ENCODE data around the gene ARL10. TPM values are rescaled to one million over a fixed set of nuclear protein-coding genes. Genes with fewer than 3 reads are reported as not detected.

ARL10 gene
- total RNA-seq, 1 donor from 2014 or later = 9.4 TPM

DNA sequence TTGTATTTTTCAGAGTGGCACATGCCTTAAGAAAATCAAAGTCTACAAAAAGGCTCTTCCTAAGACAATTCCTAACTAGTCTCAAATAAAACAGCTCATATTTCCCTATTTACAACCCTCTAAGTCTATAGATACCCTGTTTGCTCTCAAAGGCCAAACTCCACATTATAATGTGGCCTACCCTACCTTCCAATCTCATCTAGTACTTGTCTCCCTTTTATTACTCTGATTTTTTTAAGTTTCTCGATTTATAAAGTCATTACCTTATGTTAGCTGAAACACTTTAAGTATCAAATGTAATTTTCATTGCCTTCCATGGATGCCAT is 23.2 kb upstream of the ARL10 start:
- H3K27me3 ChIP-seq (ENCODE audit: control insufficient read depth in 3 of 3, insufficient read depth in 3 of 3, low read length in 3 of 3) = no peaks in the 10 kb centered on the region
- H3K27ac ChIP-seq (ENCODE audit: low read depth, low read length) = no peak overlapping the region
- peaks cover 23 to 31% (median 28%) of the 10 kb centered on the region in 3 donors for H3K36me3 ChIP-seq (ENCODE audit: control insufficient read depth in 3 of 3, insufficient read depth in 3 of 3, low read length in 3 of 3)
- H3K9me3 ChIP-seq (ENCODE audit: control insufficient read depth in 3 of 3, low read length in 3 of 3) = no peaks in the 10 kb centered on the region
- H3K4me1 ChIP-seq (ENCODE audit: control insufficient read depth in 3 of 3, insufficient read depth in 3 of 3, low read length in 3 of 3) = no peaks in the 10 kb centered on the region
- H3K4me3 ChIP-seq (ENCODE audit: low read length in 3 of 3) = no peak overlapping the region
- no peak overlapping the region for H3K9ac ChIP-seq (ENCODE audit: low read depth in 1 of 3, low read length in 3 of 3)

DNA sequence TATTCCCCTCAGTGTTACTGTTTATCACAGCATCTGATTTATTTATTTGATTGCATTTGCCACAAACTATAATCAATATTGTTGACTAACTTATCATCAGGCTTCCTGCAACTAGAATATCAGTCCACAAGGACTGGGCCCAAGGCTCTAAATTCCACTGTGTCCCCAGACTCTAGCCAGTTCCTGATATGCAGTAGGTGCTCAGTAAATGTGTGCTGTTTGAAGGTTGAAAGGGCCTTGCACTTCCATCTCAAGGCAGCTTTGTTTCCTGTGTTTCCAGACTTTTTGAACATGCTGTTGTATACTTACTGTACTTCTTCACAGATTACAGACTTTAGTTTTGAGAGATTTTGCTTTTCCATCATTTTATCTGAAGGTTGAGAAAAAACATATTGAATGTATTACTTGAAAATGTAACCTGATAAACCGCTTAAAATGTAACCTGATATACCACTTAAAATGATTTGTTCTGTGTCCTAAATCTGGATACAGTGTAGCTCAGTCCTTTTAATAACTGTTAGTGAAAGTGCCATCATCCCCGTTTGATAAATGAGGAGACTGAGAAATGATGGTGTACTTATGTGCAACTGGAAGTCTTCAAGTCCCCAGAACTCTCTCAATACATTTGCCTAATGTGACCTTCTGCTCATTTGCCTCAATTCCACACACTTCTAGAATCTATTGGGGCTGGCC is 22.4 kb upstream of the ARL10 start:
- no peak overlapping the region for H3K4me3 ChIP-seq (ENCODE audit: low read length in 3 of 3)
- no peak overlapping the region for H3K9ac ChIP-seq (ENCODE audit: low read depth in 1 of 3, low read length in 3 of 3)
- H3K36me3 ChIP-seq (ENCODE audit: control insufficient read depth in 3 of 3, insufficient read depth in 3 of 3, low read length in 3 of 3) = peaks cover 24 to 36% (median 33%) of the 10 kb centered on the region in 3 donors
- H3K9me3 ChIP-seq (ENCODE audit: control insufficient read depth in 3 of 3, low read length in 3 of 3) = no peaks in the 10 kb centered on the region
- no peaks in the 10 kb centered on the region for H3K27me3 ChIP-seq (ENCODE audit: control insufficient read depth in 3 of 3, insufficient read depth in 3 of 3, low read length in 3 of 3)
- H3K27ac ChIP-seq (ENCODE audit: low read depth, low read length) = no peak overlapping the region
- H3K4me1 ChIP-seq (ENCODE audit: control insufficient read depth in 3 of 3, insufficient read depth in 3 of 3, low read length in 3 of 3) = no peaks in the 10 kb centered on the region

DNA sequence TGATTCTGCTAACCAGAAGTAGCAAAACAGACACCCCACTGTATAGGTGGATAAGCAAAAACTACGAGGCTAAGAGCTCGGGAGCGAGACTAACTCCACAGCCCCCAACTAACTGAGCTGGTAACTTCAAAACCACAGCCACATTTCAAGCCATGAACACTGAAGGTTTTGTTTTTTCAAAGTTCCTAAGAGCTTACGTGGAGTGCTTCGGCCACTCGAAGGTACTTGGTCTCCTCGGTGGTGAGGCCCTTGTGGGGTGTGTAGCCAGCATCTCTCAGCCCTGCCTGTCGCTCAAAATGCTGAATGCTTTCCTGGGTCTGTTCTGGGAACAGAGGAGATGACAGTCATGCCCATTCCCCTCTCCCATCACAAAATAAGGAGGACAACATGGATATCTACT is 14.9 kb upstream of the ARL10 start:
- Histone ChIP-seq H3K27ac (ENCODE audit: low read depth, low read length) (no peak overlapping the region), H3K9ac (ENCODE audit: low read depth in 1 of 3, low read length in 3 of 3) (no peak overlapping the region), H3K27me3 (ENCODE audit: control insufficient read depth in 3 of 3, insufficient read depth in 3 of 3, low read length in 3 of 3) (no peaks in the 10 kb centered on the region), H3K4me1 (ENCODE audit: control insufficient read depth in 3 of 3, insufficient read depth in 3 of 3, low read length in 3 of 3) (peaks cover 5 to 9% (median 9%) of the 10 kb centered on the region in 3 donors), H3K9me3 (ENCODE audit: control insufficient read depth in 3 of 3, low read length in 3 of 3) (no peaks in the 10 kb centered on the region), H3K4me3 (ENCODE audit: low read length in 3 of 3) (no peak overlapping the region), H3K36me3 (ENCODE audit: control insufficient read depth in 3 of 3, insufficient read depth in 3 of 3, low read length in 3 of 3) (peaks cover 78 to 93% (median 80%) of the 10 kb centered on the region in 3 donors)

DNA sequence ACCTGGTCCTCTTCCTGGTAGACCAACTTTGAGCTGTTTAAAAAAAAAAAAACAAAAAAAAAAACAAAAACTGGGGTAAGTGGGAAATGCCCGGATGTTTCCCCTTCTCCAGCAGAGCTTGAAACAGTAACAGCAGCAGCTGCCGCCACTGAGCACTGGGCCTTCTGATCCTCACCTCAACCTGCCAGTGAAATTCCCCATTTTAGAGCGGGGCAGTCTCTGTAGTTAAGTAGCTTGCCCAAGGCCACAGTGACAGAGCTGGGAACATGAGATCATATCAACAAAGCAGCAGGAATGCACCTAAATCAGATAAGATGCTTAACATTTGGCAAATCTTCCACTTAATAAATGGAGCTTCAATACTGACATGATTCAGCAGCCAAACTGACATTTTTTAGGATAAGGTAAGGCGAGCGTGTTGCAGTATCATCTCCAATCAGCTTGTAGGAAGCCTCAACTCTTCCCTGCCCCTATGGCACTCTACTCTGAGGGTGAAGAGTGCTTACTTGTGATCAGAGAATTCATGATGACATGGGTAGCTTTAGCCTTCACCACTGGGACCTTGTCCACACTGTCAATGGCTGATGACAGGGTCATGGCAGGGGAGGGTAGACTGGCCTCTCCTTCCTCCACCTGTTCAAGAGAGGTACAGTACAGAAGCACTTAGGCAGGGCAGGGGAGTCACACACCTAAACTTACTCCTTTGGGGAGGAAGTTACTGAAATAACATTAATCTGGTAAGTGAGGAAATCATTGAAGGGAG is 13.0 kb upstream of the ARL10 start:
- Histone ChIP-seq H3K4me1 (ENCODE audit: control insufficient read depth in 3 of 3, insufficient read depth in 3 of 3, low read length in 3 of 3) (peaks cover 5 to 16% (median 15%) of the 10 kb centered on the region in 3 donors), H3K9me3 (ENCODE audit: control insufficient read depth in 3 of 3, low read length in 3 of 3) (no peaks in the 10 kb centered on the region), H3K27ac (ENCODE audit: low read depth, low read length) (no peak overlapping the region), H3K4me3 (ENCODE audit: low read length in 3 of 3) (no peak overlapping the region), H3K27me3 (ENCODE audit: control insufficient read depth in 3 of 3, insufficient read depth in 3 of 3, low read length in 3 of 3) (no peaks in the 10 kb centered on the region), H3K9ac (ENCODE audit: low read depth in 1 of 3, low read length in 3 of 3) (no peak overlapping the region), H3K36me3 (ENCODE audit: control insufficient read depth in 3 of 3, insufficient read depth in 3 of 3, low read length in 3 of 3) (peaks cover 69 to 88% (median 80%) of the 10 kb centered on the region in 3 donors)

DNA sequence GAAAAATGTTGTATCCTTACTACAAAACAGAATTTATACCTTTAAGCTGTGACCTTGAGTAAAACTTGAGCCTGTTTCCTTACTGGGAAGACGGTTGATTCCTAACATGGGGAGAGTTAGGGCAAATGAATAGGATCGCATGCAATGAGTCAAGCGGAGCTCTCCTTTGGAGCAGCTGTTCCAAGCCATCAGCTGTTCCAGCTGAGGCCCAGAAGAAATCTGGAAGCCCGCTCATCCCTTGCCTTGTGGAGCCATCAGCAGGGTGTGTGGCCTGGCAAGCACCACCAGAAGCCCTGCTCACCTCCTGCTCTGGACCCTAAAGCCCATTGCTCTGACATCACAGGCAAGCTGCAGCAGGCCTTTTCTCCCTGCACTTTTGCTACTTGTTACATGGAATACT is 11.8 kb upstream of the ARL10 start:
- Histone ChIP-seq H3K4me3 (ENCODE audit: low read length in 3 of 3) (no peak overlapping the region), H3K4me1 (ENCODE audit: control insufficient read depth in 3 of 3, insufficient read depth in 3 of 3, low read length in 3 of 3) (peaks cover 8 to 16% (median 15%) of the 10 kb centered on the region in 3 donors), H3K9ac (ENCODE audit: low read depth in 1 of 3, low read length in 3 of 3) (peak overlapping the region in 2 of 3 donors; percentile 46 to 52), H3K9me3 (ENCODE audit: control insufficient read depth in 3 of 3, low read length in 3 of 3) (no peaks in the 10 kb centered on the region), H3K27ac (ENCODE audit: low read depth, low read length) (no peak overlapping the region), H3K36me3 (ENCODE audit: control insufficient read depth in 3 of 3, insufficient read depth in 3 of 3, low read length in 3 of 3) (peaks cover 58 to 85% (median 74%) of the 10 kb centered on the region in 3 donors), H3K27me3 (ENCODE audit: control insufficient read depth in 3 of 3, insufficient read depth in 3 of 3, low read length in 3 of 3) (no peaks in the 10 kb centered on the region)

DNA sequence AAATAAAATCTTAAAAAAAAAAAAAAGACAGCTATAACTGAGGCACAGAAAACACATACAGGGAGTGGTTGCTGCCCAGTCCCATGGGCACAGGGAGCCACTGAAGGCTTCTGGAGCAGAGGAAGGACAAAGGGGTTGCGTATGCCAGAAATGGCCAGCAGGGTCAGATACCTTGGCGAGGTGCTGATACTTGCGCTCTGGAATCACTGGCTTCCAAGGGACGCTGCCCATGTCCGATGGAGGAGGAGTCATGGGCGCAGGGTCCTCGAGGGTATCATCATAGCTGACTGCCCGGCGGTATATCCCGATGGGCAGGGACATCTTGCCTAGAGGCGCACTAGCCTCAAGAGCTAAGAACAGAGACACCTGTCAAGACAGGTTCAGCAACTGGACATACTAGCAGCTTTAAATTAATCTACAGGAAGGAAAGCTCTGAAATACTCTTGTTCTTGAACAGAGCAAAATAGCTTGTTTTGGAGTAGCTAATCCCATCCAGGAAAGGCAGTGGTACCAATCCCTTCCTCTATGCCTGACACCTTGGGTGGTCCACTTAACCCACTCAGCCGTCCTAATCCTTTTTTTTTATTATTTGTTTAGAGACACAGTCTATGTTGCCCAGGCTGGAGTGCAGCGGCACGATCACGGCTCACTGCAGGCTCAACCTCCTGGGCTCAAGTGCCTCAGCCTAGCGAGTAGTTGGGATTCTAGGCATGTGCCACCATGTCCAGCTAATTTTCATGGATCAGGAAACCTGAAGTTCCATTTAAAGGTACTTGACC is 9.7 kb upstream of the ARL10 start:
- Histone ChIP-seq H3K4me3 (ENCODE audit: low read length in 3 of 3) (no peak overlapping the region), H3K9me3 (ENCODE audit: control insufficient read depth in 3 of 3, low read length in 3 of 3) (no peaks in the 10 kb centered on the region), H3K36me3 (ENCODE audit: control insufficient read depth in 3 of 3, insufficient read depth in 3 of 3, low read length in 3 of 3) (peaks cover 41 to 72% (median 60%) of the 10 kb centered on the region in 3 donors), H3K9ac (ENCODE audit: low read depth in 1 of 3, low read length in 3 of 3) (no peak overlapping the region), H3K4me1 (ENCODE audit: control insufficient read depth in 3 of 3, insufficient read depth in 3 of 3, low read length in 3 of 3) (peaks cover 13 to 23% (median 17%) of the 10 kb centered on the region in 3 donors), H3K27ac (ENCODE audit: low read depth, low read length) (no peak overlapping the region), H3K27me3 (ENCODE audit: control insufficient read depth in 3 of 3, insufficient read depth in 3 of 3, low read length in 3 of 3) (no peaks in the 10 kb centered on the region)

DNA sequence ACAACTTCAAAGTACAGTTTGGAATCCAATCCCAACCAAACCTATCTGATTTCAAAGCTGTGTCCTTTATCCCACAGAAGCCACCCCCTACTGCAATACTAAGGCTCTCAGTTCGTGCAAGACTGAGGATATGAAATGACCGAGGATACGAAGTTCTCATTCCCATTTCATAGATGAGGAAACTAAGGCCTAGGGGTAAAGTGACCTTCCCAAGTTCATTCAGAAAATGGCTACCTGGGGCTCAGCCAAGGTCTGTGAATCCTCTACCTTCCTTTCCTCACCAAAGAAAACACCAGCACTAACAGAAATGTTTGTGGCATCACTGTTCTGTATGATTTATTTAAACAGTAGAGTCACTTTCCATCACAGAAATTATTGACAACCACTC is 9.1 kb upstream of the ARL10 start:
- H3K9ac ChIP-seq (ENCODE audit: low read depth in 1 of 3, low read length in 3 of 3) = no peak overlapping the region
- H3K27me3 ChIP-seq (ENCODE audit: control insufficient read depth in 3 of 3, insufficient read depth in 3 of 3, low read length in 3 of 3) = no peaks in the 10 kb centered on the region
- no peak overlapping the region for H3K27ac ChIP-seq (ENCODE audit: low read depth, low read length)
- no peak overlapping the region for H3K4me3 ChIP-seq (ENCODE audit: low read length in 3 of 3)
- H3K9me3 ChIP-seq (ENCODE audit: control insufficient read depth in 3 of 3, low read length in 3 of 3) = no peaks in the 10 kb centered on the region
- H3K36me3 ChIP-seq (ENCODE audit: control insufficient read depth in 3 of 3, insufficient read depth in 3 of 3, low read length in 3 of 3) = peaks cover 42 to 68% (median 56%) of the 10 kb centered on the region in 3 donors
- peaks cover 13 to 23% (median 17%) of the 10 kb centered on the region in 3 donors for H3K4me1 ChIP-seq (ENCODE audit: control insufficient read depth in 3 of 3, insufficient read depth in 3 of 3, low read length in 3 of 3)

DNA sequence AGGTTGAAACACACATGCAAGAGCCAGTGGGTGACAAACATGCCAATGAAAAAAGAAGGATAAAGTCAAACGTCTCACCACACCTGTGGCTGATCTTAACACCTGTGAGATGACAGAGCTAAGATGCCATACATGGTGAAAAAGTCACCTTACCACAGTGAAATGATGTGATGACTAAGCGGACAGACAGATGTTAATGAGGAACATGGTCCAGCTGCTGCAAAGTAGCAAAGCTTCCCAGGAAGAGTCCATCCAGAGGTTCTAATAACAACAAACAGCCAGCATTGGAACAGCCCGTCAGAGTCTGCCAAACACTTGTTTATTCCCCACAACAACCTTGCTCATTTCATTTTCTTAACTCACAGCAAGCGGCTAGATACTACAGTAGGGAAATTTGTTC is 5.6 kb upstream of the ARL10 start:
- Histone ChIP-seq H3K27me3 (ENCODE audit: control insufficient read depth in 3 of 3, insufficient read depth in 3 of 3, low read length in 3 of 3) (no peaks in the 10 kb centered on the region), H3K36me3 (ENCODE audit: control insufficient read depth in 3 of 3, insufficient read depth in 3 of 3, low read length in 3 of 3) (peaks cover 14 to 37% (median 31%) of the 10 kb centered on the region in 3 donors), H3K4me3 (ENCODE audit: low read length in 3 of 3) (peak overlapping the region in 2 of 3 donors; percentile 0 to 8), H3K27ac (ENCODE audit: low read depth, low read length) (no peak overlapping the region), H3K9ac (ENCODE audit: low read depth in 1 of 3, low read length in 3 of 3) (no peak overlapping the region), H3K4me1 (ENCODE audit: control insufficient read depth in 3 of 3, insufficient read depth in 3 of 3, low read length in 3 of 3) (peaks cover 12 to 23% (median 18%) of the 10 kb centered on the region in 3 donors), H3K9me3 (ENCODE audit: control insufficient read depth in 3 of 3, low read length in 3 of 3) (no peaks in the 10 kb centered on the region)

DNA sequence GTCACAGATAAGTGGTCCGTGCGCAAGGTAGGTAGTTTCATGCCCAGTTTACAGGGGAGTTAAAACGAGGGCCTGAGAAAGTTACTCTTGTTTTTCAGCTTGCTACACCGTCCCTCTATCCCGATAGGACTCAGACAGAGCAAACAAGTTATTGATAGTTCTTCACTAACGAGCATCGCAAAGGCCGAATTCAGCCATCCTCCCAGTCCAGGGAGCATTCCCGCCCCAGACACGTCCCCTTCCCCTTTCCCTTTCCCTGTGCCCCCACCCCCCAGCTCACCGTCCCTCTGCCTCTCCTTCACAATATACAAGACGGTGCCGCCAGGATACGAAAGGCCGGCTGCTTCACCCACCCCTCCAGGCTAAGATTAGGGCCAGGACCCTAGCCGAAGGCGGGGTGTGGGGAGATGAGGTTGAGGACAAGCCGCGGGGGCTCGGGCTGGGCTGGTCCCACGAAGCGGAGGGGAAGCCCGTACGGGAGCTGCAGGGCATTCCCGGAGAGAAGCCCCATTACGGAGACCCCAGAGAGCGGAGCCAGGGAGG is 4.3 kb upstream of the ARL10 start:
- Histone ChIP-seq H3K27ac (ENCODE audit: low read depth, low read length) (peak overlapping the region; percentile 90), H3K36me3 (ENCODE audit: control insufficient read depth in 3 of 3, insufficient read depth in 3 of 3, low read length in 3 of 3) (peaks cover 6 to 27% (median 19%) of the 10 kb centered on the region in 3 donors), H3K4me1 (ENCODE audit: control insufficient read depth in 3 of 3, insufficient read depth in 3 of 3, low read length in 3 of 3) (peaks cover 15 to 30% (median 20%) of the 10 kb centered on the region in 3 donors), H3K9me3 (ENCODE audit: control insufficient read depth in 3 of 3, low read length in 3 of 3) (no peaks in the 10 kb centered on the region), H3K27me3 (ENCODE audit: control insufficient read depth in 3 of 3, insufficient read depth in 3 of 3, low read length in 3 of 3) (no peaks in the 10 kb centered on the region), H3K4me3 (ENCODE audit: low read length in 3 of 3) (peak overlapping the region; percentile 90 to 96 (median 96)), H3K9ac (ENCODE audit: low read depth in 1 of 3, low read length in 3 of 3) (peak overlapping the region; percentile 91 to 98 (median 97))

Data from skeletal muscle tissue (tissue), 4 donors.